ENCODE measurements around the gene HOXB3.

DNA sequence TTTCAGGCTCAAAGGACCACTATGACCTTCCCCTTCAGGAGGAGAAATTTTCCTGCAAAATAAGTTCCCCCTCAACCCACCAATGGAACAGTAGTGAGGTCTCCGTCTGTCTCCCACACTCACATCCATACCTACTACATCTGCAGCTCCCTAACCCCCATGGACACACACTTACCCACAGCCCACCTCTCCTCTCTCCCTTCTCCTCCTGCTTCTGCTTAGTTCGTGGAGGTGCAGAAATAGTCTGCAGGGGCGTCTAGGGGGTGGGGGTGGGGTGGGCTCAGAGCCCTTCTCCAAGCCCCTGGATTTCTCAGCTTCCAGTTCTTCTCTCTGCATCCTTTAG, 20.8 kb downstream of the HOXB3 start:
- TF ChIP-seq, protein P1, sequence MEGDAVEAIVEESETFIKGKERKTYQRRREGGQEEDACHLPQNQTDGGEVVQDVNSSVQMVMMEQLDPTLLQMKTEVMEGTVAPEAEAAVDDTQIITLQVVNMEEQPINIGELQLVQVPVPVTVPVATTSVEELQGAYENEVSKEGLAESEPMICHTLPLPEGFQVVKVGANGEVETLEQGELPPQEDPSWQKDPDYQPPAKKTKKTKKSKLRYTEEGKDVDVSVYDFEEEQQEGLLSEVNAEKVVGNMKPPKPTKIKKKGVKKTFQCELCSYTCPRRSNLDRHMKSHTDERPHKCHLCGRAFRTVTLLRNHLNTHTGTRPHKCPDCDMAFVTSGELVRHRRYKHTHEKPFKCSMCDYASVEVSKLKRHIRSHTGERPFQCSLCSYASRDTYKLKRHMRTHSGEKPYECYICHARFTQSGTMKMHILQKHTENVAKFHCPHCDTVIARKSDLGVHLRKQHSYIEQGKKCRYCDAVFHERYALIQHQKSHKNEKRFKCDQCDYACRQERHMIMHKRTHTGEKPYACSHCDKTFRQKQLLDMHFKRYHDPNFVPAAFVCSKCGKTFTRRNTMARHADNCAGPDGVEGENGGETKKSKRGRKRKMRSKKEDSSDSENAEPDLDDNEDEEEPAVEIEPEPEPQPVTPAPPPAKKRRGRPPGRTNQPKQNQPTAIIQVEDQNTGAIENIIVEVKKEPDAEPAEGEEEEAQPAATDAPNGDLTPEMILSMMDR (IDR thresholded peaks at IDR 0.05): no peak
- TF ChIP-seq EZH2 (IDR thresholded peaks at IDR 0.05): no peak

Data from neural progenitor cell (in vitro differentiated cells).